GM21576 (cell line): Measurements from ENCODE around the gene PRAC2.

Experiments
- ATAC-seq: cut with Tn5 transposase; IDR thresholded peaks from one replicate; pipeline ENCODE4 v1.9.1; 2021; ENCODE audit warnings: mild to moderate bottlenecking, moderate library complexity; ENCODE audit not compliant: unreplicated experiment

PRAC2 gene

GRCh38 chr17:48732688-48733629 lies 10.0 kb downstream of the PRAC2 start:
- no peak for ATAC-seq

- ATAC-seq: no peak
Measured at GRCh38 chr17:48733632-48734328, 10.8 kb downstream of the PRAC2 start.

- ATAC-seq: no peak
Measured at GRCh38 chr17:48734333-48735061, 11.5 kb downstream of the PRAC2 start.

GRCh38 chr17:48735062-48735351 lies 12.0 kb downstream of the PRAC2 start:
- no peak for ATAC-seq

GRCh38 chr17:48737330-48738043 lies 14.5 kb downstream of the PRAC2 start:
- ATAC-seq: no peak

GRCh38 chr17:48738424-48738802 lies 15.4 kb downstream of the PRAC2 start:
- no peak for ATAC-seq

GRCh38 chr17:48738803-48739526 lies 16.0 kb downstream of the PRAC2 start:
- ATAC-seq: no peak

GRCh38 chr17:48740537-48740936 lies 17.6 kb downstream of the PRAC2 start:
- ATAC-seq: no peak

- no peak for ATAC-seq
Measured at GRCh38 chr17:48745381-48746275, 22.6 kb downstream of the PRAC2 start.

- no peak for ATAC-seq
Measured at GRCh38 chr17:48746916-48747444, 24.0 kb downstream of the PRAC2 start.

GRCh38 chr17:48747445-48748363 lies 24.7 kb downstream of the PRAC2 start:
- no peak for ATAC-seq

- no peak for ATAC-seq
Measured at GRCh38 chr17:48748718-48749566, 26.0 kb downstream of the PRAC2 start.

GRCh38 chr17:48749621-48750553 lies 26.9 kb downstream of the PRAC2 start:
- no peak for ATAC-seq

GRCh38 chr17:48751172-48751571 lies 28.2 kb downstream of the PRAC2 start:
- no peak for ATAC-seq

- ATAC-seq: no peak
Measured at GRCh38 chr17:48751733-48752398, 28.9 kb downstream of the PRAC2 start.
